Gastroesophageal sphincter (tissue), 3 donors: ENCODE results near the gene XYLT2.

ENCODE experiments used
- CTCF ChIP-seq, 4 experiments: fragments of 200-600 bp in 2 of 4; fragments of 450-650 bp in 2 of 4; sonication (generic) in 1 of 4; IDR thresholded peaks; one replicate each; pipeline ENCODE4 v1.5.1; 2017 to 2019; ENCODE audit warnings: antibody characterized with exemption in 4 of 4, mild to moderate bottlenecking in 2 of 4, moderate library complexity in 2 of 4
- POLR2AphosphoS5 ChIP-seq: sonication (generic); formaldehyde crosslinking; IDR thresholded peaks from one replicate; pipeline ENCODE4 v1.6.1; 2017; ENCODE audit warnings: antibody characterized with exemption

GRCh38 chr17:50348522-50349242 is 2.8 kb downstream of the XYLT2 start:
- TF ChIP-seq CTCF (IDR thresholded peaks at IDR 0.05), result no peak
- TF ChIP-seq POLR2AphosphoS5, result no peak
